Mammary epithelial cell (primary cell): ENCODE data around the gene TNFAIP8.

ENCODE experiments used
- CTCF ChIP-seq, 2 donors: IDR thresholded peaks in 1 of 2; conservative IDR thresholded peaks in 1 of 2; 2 replicates each; pipeline ENCODE4 v1.5.1; 2011 to 2012; ENCODE audit warnings: inconsistent platforms in 2 of 2, low read length in 2 of 2, mild to moderate bottlenecking in 2 of 2, control low read depth in 1 of 2, low read depth in 1 of 2; ENCODE audit not compliant: insufficient read depth in 1 of 2; ENCODE audit errors: extremely low read depth in 1 of 2
- EZH2 ChIP-seq: IDR thresholded peaks from 2 replicates; pipeline ENCODE4 v1.6.1; 2012; ENCODE audit warnings: low read length, inconsistent platforms, borderline replicate concordance

- no peak for TF ChIP-seq CTCF (conservative IDR thresholded peaks at IDR 0.05 in 1 of 2, IDR thresholded peaks at IDR 0.05 in 1 of 2; ENCODE audit: extremely low read depth in 1 of 2, insufficient read depth in 1 of 2, low read depth in 1 of 2, low read length in 2 of 2)
- no peak for TF ChIP-seq EZH2
Observed at GRCh38 chr5:119346394-119346793, 9.4 kb upstream of the TNFAIP8 start.
